Sigmoid colon (tissue), 7 donors: ENCODE results near the gene SLC25A11. TPM values are rescaled to one million over a fixed set of nuclear protein-coding genes. Genes with fewer than 3 reads are reported as not detected.
A peak's percentile ranks its signal among the peaks of the same experiment; 100 is the strongest.

Experiments used
- DNase-seq: peaks from one replicate; pipeline ENCODE4 v3.0.0-alpha.2; 2019
- H3K27ac ChIP-seq, 4 donors: fragments of 200-600 bp; sonication (generic); one replicate each; pipeline ENCODE4 v1.5.1; 2016 to 2019; ENCODE audit warnings: mild to moderate bottlenecking in 1 of 4
- H3K27me3 ChIP-seq, 3 donors: fragments of 200-600 bp; sonication (generic); one replicate each; pipeline ENCODE4 v1.5.1; 2019; ENCODE audit warnings: mild to moderate bottlenecking in 1 of 3
- H3K36me3 ChIP-seq, 4 donors: fragments of 200-600 bp; sonication (generic); one replicate each; pipeline ENCODE4 v1.5.1; 2016 to 2019
- H3K4me1 ChIP-seq, 4 donors: fragments of 200-600 bp; sonication (generic); one replicate each; pipeline ENCODE4 v1.5.1; 2017 to 2019
- H3K4me3 ChIP-seq, 4 donors: fragments of 200-600 bp; sonication (generic); one replicate each; pipeline ENCODE4 v1.5.1; 2017 to 2019; ENCODE audit warnings: mild to moderate bottlenecking in 2 of 4, moderate library complexity in 1 of 4
- H3K9me3 ChIP-seq, 4 donors: fragments of 200-600 bp in 3 of 4; sonication (generic) in 3 of 4; one replicate each; pipeline versions ENCODE4 v1.5.1 to v1.6.1; 2013 to 2019
- CTCF ChIP-seq, 4 experiments: fragments of 450-650 bp in 3 of 4; fragments of 200-600 bp in 1 of 4; IDR thresholded peaks; one replicate each; pipeline ENCODE4 v1.5.1; 2016 to 2019; ENCODE audit warnings: antibody characterized with exemption in 4 of 4, mild to moderate bottlenecking in 3 of 4, moderate library complexity in 2 of 4
- EP300 ChIP-seq, 4 donors: sonication (generic); formaldehyde crosslinking; IDR thresholded peaks; one replicate each; pipeline ENCODE4 v1.6.1; 2017; ENCODE audit warnings: antibody characterized with exemption in 4 of 4
- POLR2A ChIP-seq, 2 donors: fragments of 450-650 bp; IDR thresholded peaks; one replicate each; pipeline ENCODE4 v1.6.1; 2016; ENCODE audit warnings: antibody characterized with exemption in 2 of 2, mild to moderate bottlenecking in 2 of 2, moderate library complexity in 2 of 2
- POLR2AphosphoS5 ChIP-seq, 4 donors: sonication (generic); formaldehyde crosslinking; IDR thresholded peaks; one replicate each; pipeline ENCODE4 v1.6.1; 2017; ENCODE audit warnings: antibody characterized with exemption in 4 of 4
- WGBS, 2 donors: extraction: QIAGEN DNeasy Blood & Tissue Kit; methylation state at CpG; one replicate each; pipeline ENCODE4 v1.1.7; 2013; 5-methylcytosine and 5-hydroxymethylcytosine counted together
- intact Hi-C: fragments of 100-400 bp; cut with DNase I; formaldehyde crosslinking; loops from one replicate; pipeline ENCODE4 v1.15.1; 2023
- polyA plus RNA-seq, 3 donors: library from polyadenylated mRNA; stranded (reverse); fragments of 200-250 nt; gene quantifications; one replicate each; pipeline ENCODE4 v1.2.3, GENCODE V29; 2013
- total RNA-seq, 4 donors: library from RNA; depleted of rRNA; stranded (reverse); fragments of >200 nt; gene quantifications; one replicate each; pipeline ENCODE4 v1.1.0, GENCODE V29; 2016
- donor health status: healthy with polysubstance abuse.
- donor health status: Bipolar disorder and iron deficiency.
- donor health status: healthy.

SLC25A11 gene
- total and polyA plus RNA-seq, 7 donors = 41.0 to 82.8 (median 57.7) TPM

- Histone ChIP-seq H3K27ac (peak overlapping the region; percentile 98 to 100 (median 99)), H3K9me3 (no peaks in the 10 kb centered on the region), H3K36me3 (peaks cover 16 to 48% (median 33%) of the 10 kb centered on the region in 4 donors), H3K27me3 (no peaks in the 10 kb centered on the region), H3K4me1 (peaks cover 0 to 63% (median 50%) of the 10 kb centered on the region in 4 donors), H3K4me3 (peak overlapping the region in 3 of 4 donors; percentile 80 to 99 (median 96))
- TF ChIP-seq POLR2AphosphoS5 (IDR thresholded peaks at IDR 0.05) = peak; percentile 27 to 54 (median 44)
- TF ChIP-seq EP300 (IDR thresholded peaks at IDR 0.05) = no peak
- peak; percentile 93 for DNase-seq
- intact Hi-C loops = no loop called here
- WGBS, 2 donors = 33 to 44% methylated on average over 7 of the region's 7 CpGs
These were observed 5.5 kb upstream of the SLC25A11 start for GRCh38 chr17:4945176-4945943.

DNA sequence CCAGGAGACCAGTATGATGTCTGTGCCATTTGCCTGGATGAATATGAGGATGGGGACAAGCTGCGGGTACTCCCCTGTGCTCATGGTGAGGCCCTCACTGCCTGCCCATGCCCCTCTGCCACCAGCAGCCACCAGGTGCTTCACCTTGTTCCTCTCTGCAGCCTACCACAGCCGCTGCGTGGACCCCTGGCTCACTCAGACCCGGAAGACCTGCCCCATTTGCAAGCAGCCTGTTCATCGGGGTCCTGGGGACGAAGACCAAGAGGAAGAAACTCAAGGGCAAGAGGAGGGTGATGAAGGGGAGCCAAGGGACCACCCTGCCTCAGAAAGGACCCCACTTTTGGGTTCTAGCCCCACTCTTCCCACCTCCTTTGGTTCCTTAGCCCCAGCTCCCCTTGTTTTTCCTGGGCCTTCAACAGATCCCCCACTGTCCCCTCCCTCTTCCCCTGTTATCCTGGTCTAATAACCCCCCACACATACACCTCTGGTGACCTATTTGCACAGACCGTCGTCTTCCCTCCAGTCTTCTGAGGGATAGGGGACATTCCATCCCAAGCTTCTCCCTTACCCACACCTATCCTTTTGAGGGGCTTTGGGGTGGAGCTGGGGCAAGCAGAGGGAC, 4.8 kb upstream of the SLC25A11 start:
- Histone ChIP-seq H3K36me3 (peaks cover 16 to 48% (median 33%) of the 10 kb centered on the region in 4 donors), H3K4me3 (peak overlapping the region in 1 of 4 donors; percentile 96), H3K27ac (peak overlapping the region; percentile 98 to 100 (median 99)), H3K27me3 (no peaks in the 10 kb centered on the region), H3K9me3 (no peaks in the 10 kb centered on the region), H3K4me1 (peaks cover 0 to 56% (median 47%) of the 10 kb centered on the region in 4 donors)
- intact Hi-C loops = no loop called here
- DNase-seq = no peak
- WGBS, 2 donors = 44 to 59% methylated on average over 8 of the region's 8 CpGs
- no peak for TF ChIP-seq CTCF (IDR thresholded peaks at IDR 0.05)
- TF ChIP-seq EP300 (IDR thresholded peaks at IDR 0.05) = no peak
- no peak for TF ChIP-seq POLR2A (IDR thresholded peaks at IDR 0.05)
- no peak for TF ChIP-seq POLR2AphosphoS5 (IDR thresholded peaks at IDR 0.05)

GRCh38 chr17:4944163-4944553, 4.3 kb upstream of the SLC25A11 start:
- TF ChIP-seq CTCF (IDR thresholded peaks at IDR 0.05) = no peak
- peak in 1 of 4 donors; percentile 34 for TF ChIP-seq POLR2AphosphoS5 (IDR thresholded peaks at IDR 0.05)
- TF ChIP-seq EP300 (IDR thresholded peaks at IDR 0.05) = no peak
- TF ChIP-seq POLR2A (IDR thresholded peaks at IDR 0.05) = no peak
- Histone ChIP-seq H3K4me1 (peaks cover 0 to 57% (median 48%) of the 10 kb centered on the region in 4 donors), H3K27ac (peak overlapping the region; percentile 98 to 100 (median 99)), H3K4me3 (no peak overlapping the region), H3K36me3 (peaks cover 16 to 48% (median 33%) of the 10 kb centered on the region in 4 donors), H3K27me3 (no peaks in the 10 kb centered on the region), H3K9me3 (no peaks in the 10 kb centered on the region)
- no peak for DNase-seq
- WGBS, 2 donors = 15 to 48% methylated on average over 3 of the region's 3 CpGs
- intact Hi-C loops = no loop called here

DNA sequence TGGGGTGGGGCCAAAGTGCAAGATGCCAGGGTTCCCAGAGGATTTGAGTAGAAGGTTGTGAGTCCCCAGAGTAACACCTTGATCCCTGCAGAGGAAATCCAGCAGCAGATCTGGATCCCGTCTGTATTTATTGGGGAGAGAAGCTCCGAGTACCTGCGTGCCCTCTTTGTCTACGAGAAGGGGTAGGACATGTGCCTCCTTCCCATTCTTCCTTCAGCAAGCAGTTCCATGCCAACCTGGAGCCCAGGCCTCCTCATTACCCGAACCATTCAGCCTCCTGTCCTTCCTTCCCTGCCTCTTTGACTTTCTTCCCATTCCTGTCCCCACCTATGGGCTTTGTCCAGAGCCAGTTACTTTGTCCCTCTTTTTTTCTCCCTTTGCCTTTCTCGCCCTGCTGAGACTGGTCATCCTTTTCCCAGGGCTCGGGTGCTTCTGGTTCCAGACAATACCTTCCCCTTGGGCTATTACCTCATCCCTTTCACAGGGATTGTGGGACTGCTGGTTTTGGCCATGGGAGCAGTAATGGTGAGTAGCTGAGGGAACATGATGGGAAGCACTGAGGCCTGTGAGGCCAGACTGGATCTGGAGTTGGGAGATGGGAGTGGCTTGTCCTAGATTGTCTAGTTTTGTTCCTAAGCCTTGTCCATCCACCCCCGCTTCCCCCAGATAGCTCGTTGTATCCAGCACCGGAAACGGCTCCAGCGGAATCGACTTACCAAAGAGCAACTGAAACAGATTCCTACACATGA, 3.1 kb upstream of the SLC25A11 start:
- no peaks in the 10 kb centered on the region for H3K27me3 ChIP-seq
- DNase-seq = no peak
- intact Hi-C loops = no loop called here
- H3K9me3 ChIP-seq = no peaks in the 10 kb centered on the region
- no peak for TF ChIP-seq CTCF (IDR thresholded peaks at IDR 0.05)
- TF ChIP-seq POLR2AphosphoS5 (IDR thresholded peaks at IDR 0.05) = no peak
- no peak for TF ChIP-seq POLR2A (IDR thresholded peaks at IDR 0.05)
- no peak for TF ChIP-seq EP300 (IDR thresholded peaks at IDR 0.05)
- no peak overlapping the region for H3K4me3 ChIP-seq
- 80 to 85% methylated on average over 13 of the region's 13 CpGs for WGBS, 2 donors
- H3K27ac ChIP-seq = peak overlapping the region; percentile 17 to 100 (median 99)
- H3K4me1 ChIP-seq = peaks cover 0 to 69% (median 60%) of the 10 kb centered on the region in 4 donors
- peaks cover 20 to 54% (median 36%) of the 10 kb centered on the region in 4 donors for H3K36me3 ChIP-seq
